Measurements from ENCODE around the gene CLIC5. TPM values are rescaled to one million over a fixed set of nuclear protein-coding genes. Genes with fewer than 3 reads are reported as not detected.

CLIC5 gene
- total and polyA plus RNA-seq, 2 donors = 0.85 to 2.1 TPM

DNA sequence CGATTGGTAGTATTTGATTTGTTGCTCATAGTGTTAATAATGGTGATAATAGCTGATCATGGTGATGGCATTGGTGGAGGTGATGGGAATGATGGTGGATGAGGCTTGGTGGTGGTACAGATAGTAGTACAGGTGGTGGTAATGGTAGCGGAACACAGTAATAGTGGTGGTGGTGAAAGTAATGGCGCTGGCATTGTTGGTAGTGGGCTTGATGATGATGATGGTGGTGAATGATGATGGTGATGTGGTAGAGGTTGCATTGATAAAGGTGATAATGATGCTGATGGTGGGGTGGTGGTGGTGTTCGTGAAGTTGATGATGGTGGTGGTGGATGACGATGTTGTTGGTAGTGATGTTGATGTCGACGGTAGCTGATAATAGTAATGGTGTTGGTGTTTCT lies 24.6 kb upstream of the CLIC5 start:
- no peaks in the 10 kb centered on the region for H3K9me3 ChIP-seq (ENCODE audit: control insufficient read depth in 2 of 2, insufficient read depth in 1 of 2, low read length in 1 of 2)

DNA sequence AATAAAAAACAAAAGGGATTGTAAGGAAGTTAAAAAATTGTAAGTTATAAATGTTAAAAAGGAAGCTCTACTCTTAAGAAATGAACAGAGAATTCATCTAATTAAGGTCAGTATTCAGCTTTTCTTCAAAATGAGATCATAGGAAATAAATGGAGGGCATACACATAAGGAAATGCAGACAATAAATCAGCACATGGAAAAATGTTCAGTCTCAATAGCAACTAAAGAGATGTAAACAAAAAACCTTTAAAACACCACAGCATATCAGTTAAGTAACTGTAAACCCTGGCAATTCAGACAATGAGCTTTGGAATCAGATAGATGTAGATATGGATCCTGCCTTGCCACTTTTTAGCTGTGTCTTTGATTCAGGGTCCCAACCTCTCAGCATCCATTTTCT lies 24.0 kb upstream of the CLIC5 start:
- Histone ChIP-seq H3K4me3 (ENCODE audit: low read length in 2 of 2) (no peak overlapping the region), H3K9me3 (ENCODE audit: control insufficient read depth in 2 of 2, insufficient read depth in 1 of 2, low read length in 1 of 2) (no peaks in the 10 kb centered on the region), H3K36me3 (ENCODE audit: control insufficient read depth in 2 of 2, insufficient read depth in 2 of 2, low read length in 1 of 2) (no peaks in the 10 kb centered on the region), H3K27me3 (ENCODE audit: control insufficient read depth in 2 of 2, insufficient read depth in 1 of 2, low read length in 1 of 2) (no peaks in the 10 kb centered on the region), H3K4me1 (ENCODE audit: control insufficient read depth in 2 of 2, insufficient read depth in 2 of 2, low read length in 2 of 2) (no peaks in the 10 kb centered on the region), H3K27ac (ENCODE audit: low read depth in 1 of 2, low read length in 1 of 2) (no peak overlapping the region)
- no peak for DNase-seq (ENCODE audit: low read depth in 6 of 9, low spot score in 9 of 9)

More for the DNA sequence above, 24.6 kb upstream of the CLIC5 start:
- Histone ChIP-seq H3K4me3 (ENCODE audit: low read length in 2 of 2) (no peak overlapping the region), H3K36me3 (ENCODE audit: control insufficient read depth in 2 of 2, insufficient read depth in 2 of 2, low read length in 1 of 2) (no peaks in the 10 kb centered on the region), H3K4me1 (ENCODE audit: control insufficient read depth in 2 of 2, insufficient read depth in 2 of 2, low read length in 2 of 2) (no peaks in the 10 kb centered on the region), H3K27me3 (ENCODE audit: control insufficient read depth in 2 of 2, insufficient read depth in 1 of 2, low read length in 1 of 2) (no peaks in the 10 kb centered on the region), H3K27ac (ENCODE audit: low read depth in 1 of 2, low read length in 1 of 2) (no peak overlapping the region)
- 98% methylated on average over 7 of the region's 7 CpGs for WGBS
- DNase-seq (ENCODE audit: low read depth in 6 of 9, low spot score in 9 of 9) = no peak

- Histone ChIP-seq H3K9me3 (ENCODE audit: control insufficient read depth in 2 of 2, insufficient read depth in 1 of 2, low read length in 1 of 2) (no peaks in the 10 kb centered on the region), H3K27ac (ENCODE audit: low read depth in 1 of 2, low read length in 1 of 2) (no peak overlapping the region), H3K4me1 (ENCODE audit: control insufficient read depth in 2 of 2, insufficient read depth in 2 of 2, low read length in 2 of 2) (no peaks in the 10 kb centered on the region), H3K4me3 (ENCODE audit: low read length in 2 of 2) (no peak overlapping the region), H3K36me3 (ENCODE audit: control insufficient read depth in 2 of 2, insufficient read depth in 2 of 2, low read length in 1 of 2) (no peaks in the 10 kb centered on the region), H3K27me3 (ENCODE audit: control insufficient read depth in 2 of 2, insufficient read depth in 1 of 2, low read length in 1 of 2) (no peaks in the 10 kb centered on the region)
- 98% methylated on average over 1 of the region's 1 CpG for WGBS
- no peak for DNase-seq (ENCODE audit: low read depth in 6 of 9, low spot score in 9 of 9)
These were observed 21.3 kb upstream of the CLIC5 start for GRCh38 chr6:46036911-46037310.

GRCh38 chr6:46035242-46035641 lies 19.6 kb upstream of the CLIC5 start:
- DNase-seq (ENCODE audit: low read depth in 6 of 9, low spot score in 9 of 9) = no peak
- H3K27me3 ChIP-seq (ENCODE audit: control insufficient read depth in 2 of 2, insufficient read depth in 1 of 2, low read length in 1 of 2) = no peaks in the 10 kb centered on the region
- H3K9me3 ChIP-seq (ENCODE audit: control insufficient read depth in 2 of 2, insufficient read depth in 1 of 2, low read length in 1 of 2) = no peaks in the 10 kb centered on the region
- WGBS = 95% methylated on average over 1 of the region's 1 CpG
- H3K36me3 ChIP-seq (ENCODE audit: control insufficient read depth in 2 of 2, insufficient read depth in 2 of 2, low read length in 1 of 2) = no peaks in the 10 kb centered on the region
- no peak overlapping the region for H3K27ac ChIP-seq (ENCODE audit: low read depth in 1 of 2, low read length in 1 of 2)
- H3K4me3 ChIP-seq (ENCODE audit: low read length in 2 of 2) = no peak overlapping the region
- no peaks in the 10 kb centered on the region for H3K4me1 ChIP-seq (ENCODE audit: control insufficient read depth in 2 of 2, insufficient read depth in 2 of 2, low read length in 2 of 2)

DNA sequence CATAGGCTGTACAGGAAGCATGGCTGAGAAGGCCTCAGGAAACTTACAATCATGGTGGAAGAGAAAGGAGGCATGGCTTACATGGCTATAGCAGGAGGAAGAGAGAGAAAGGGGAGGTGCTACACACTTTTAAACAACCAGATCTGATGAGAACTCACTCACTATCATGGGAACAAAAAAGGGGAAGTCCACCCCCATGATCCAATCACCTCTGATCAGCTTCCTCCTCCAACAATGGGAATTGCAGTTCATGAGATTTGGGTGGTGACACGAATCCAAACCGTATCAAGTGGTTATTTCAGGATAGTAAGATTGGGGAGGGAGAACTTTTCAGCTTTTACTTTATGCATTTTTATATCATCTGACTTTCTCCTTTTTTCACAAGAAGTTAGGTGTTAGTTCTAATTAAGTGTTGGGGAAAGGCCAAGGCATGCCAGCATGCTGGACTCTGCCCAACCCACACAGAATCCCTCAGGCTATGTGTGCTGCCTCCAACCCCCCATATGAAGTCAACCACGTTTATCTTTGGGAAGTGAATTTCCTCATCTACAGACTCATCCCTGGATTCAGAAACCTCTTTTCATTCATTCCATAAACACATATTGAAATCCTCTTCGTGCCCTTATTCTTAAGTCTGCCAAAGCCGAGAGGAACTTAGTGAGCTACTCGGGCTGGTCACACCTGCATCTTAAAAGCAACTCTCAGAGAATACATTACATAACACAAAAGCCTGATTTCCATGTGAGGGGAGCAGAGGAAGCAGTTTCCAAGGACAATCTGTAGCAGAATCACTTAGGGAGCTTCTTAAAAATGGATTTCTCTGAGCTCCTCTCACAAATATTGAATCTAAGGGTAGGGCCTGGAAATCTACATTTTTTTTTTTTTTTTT lies 16.7 kb upstream of the CLIC5 start:
- WGBS = 88% methylated on average over 6 of the region's 6 CpGs
- H3K36me3 ChIP-seq (ENCODE audit: control insufficient read depth in 2 of 2, insufficient read depth in 2 of 2, low read length in 1 of 2) = no peaks in the 10 kb centered on the region
- DNase-seq (ENCODE audit: low read depth in 6 of 9, low spot score in 9 of 9) = no peak
- no peaks in the 10 kb centered on the region for H3K9me3 ChIP-seq (ENCODE audit: control insufficient read depth in 2 of 2, insufficient read depth in 1 of 2, low read length in 1 of 2)
- no peaks in the 10 kb centered on the region for H3K4me1 ChIP-seq (ENCODE audit: control insufficient read depth in 2 of 2, insufficient read depth in 2 of 2, low read length in 2 of 2)
- H3K4me3 ChIP-seq (ENCODE audit: low read length in 2 of 2) = no peak overlapping the region
- no peaks in the 10 kb centered on the region for H3K27me3 ChIP-seq (ENCODE audit: control insufficient read depth in 2 of 2, insufficient read depth in 1 of 2, low read length in 1 of 2)
- H3K27ac ChIP-seq (ENCODE audit: low read depth in 1 of 2, low read length in 1 of 2) = no peak overlapping the region

- H3K4me1 ChIP-seq (ENCODE audit: control insufficient read depth in 2 of 2, insufficient read depth in 2 of 2, low read length in 2 of 2) = no peaks in the 10 kb centered on the region
- WGBS = 100% methylated on average over 1 of the region's 1 CpG
- no peak for DNase-seq (ENCODE audit: low read depth in 6 of 9, low spot score in 9 of 9)
These were observed 13.9 kb upstream of the CLIC5 start for GRCh38 chr6:46029602-46030001.

DNA sequence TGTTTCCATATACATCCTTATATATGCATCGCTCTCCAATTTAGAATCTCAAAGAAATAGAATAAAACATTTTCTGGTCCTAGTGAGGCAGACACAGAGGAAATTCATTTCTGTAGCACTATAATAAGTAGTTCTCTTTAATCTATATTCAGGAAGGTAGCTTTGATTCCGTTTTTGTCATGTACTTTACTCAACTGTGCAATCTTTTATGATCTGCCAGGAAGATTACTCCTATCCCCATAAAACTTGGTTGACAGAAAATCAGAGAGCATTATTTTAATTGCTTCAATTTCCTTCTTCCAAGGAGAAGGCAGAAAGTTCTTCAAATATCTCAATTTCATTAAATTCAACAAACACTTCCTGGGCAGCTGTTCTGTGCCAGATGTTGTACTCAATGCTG lies 10.6 kb upstream of the CLIC5 start:
- Histone ChIP-seq H3K4me3 (ENCODE audit: low read length in 2 of 2) (no peak overlapping the region), H3K36me3 (ENCODE audit: control insufficient read depth in 2 of 2, insufficient read depth in 2 of 2, low read length in 1 of 2) (no peaks in the 10 kb centered on the region), H3K27me3 (ENCODE audit: control insufficient read depth in 2 of 2, insufficient read depth in 1 of 2, low read length in 1 of 2) (no peaks in the 10 kb centered on the region), H3K9me3 (ENCODE audit: control insufficient read depth in 2 of 2, insufficient read depth in 1 of 2, low read length in 1 of 2) (no peaks in the 10 kb centered on the region), H3K27ac (ENCODE audit: low read depth in 1 of 2, low read length in 1 of 2) (no peak overlapping the region), H3K4me1 (ENCODE audit: control insufficient read depth in 2 of 2, insufficient read depth in 2 of 2, low read length in 2 of 2) (no peaks in the 10 kb centered on the region)
- WGBS = 93% methylated on average over 2 of the region's 2 CpGs
- DNase-seq (ENCODE audit: low read depth in 6 of 9, low spot score in 9 of 9) = no peak

More at GRCh38 chr6:46029602-46030001, 13.9 kb upstream of the CLIC5 start:
- Histone ChIP-seq H3K9me3 (ENCODE audit: control insufficient read depth in 2 of 2, insufficient read depth in 1 of 2, low read length in 1 of 2) (no peaks in the 10 kb centered on the region), H3K36me3 (ENCODE audit: control insufficient read depth in 2 of 2, insufficient read depth in 2 of 2, low read length in 1 of 2) (no peaks in the 10 kb centered on the region), H3K4me3 (ENCODE audit: low read length in 2 of 2) (no peak overlapping the region), H3K27me3 (ENCODE audit: control insufficient read depth in 2 of 2, insufficient read depth in 1 of 2, low read length in 1 of 2) (no peaks in the 10 kb centered on the region), H3K27ac (ENCODE audit: low read depth in 1 of 2, low read length in 1 of 2) (no peak overlapping the region)

- Histone ChIP-seq H3K27me3 (ENCODE audit: control insufficient read depth in 2 of 2, insufficient read depth in 1 of 2, low read length in 1 of 2) (no peaks in the 10 kb centered on the region), H3K9me3 (ENCODE audit: control insufficient read depth in 2 of 2, insufficient read depth in 1 of 2, low read length in 1 of 2) (no peaks in the 10 kb centered on the region), H3K27ac (ENCODE audit: low read depth in 1 of 2, low read length in 1 of 2) (no peak overlapping the region), H3K4me3 (ENCODE audit: low read length in 2 of 2) (no peak overlapping the region), H3K36me3 (ENCODE audit: control insufficient read depth in 2 of 2, insufficient read depth in 2 of 2, low read length in 1 of 2) (no peaks in the 10 kb centered on the region), H3K4me1 (ENCODE audit: control insufficient read depth in 2 of 2, insufficient read depth in 2 of 2, low read length in 2 of 2) (no peaks in the 10 kb centered on the region)
- 89% methylated on average over 4 of the region's 4 CpGs for WGBS
- DNase-seq (ENCODE audit: low read depth in 6 of 9, low spot score in 9 of 9) = no peak
These were observed 9.9 kb upstream of the CLIC5 start for GRCh38 chr6:46025573-46025972.

DNA sequence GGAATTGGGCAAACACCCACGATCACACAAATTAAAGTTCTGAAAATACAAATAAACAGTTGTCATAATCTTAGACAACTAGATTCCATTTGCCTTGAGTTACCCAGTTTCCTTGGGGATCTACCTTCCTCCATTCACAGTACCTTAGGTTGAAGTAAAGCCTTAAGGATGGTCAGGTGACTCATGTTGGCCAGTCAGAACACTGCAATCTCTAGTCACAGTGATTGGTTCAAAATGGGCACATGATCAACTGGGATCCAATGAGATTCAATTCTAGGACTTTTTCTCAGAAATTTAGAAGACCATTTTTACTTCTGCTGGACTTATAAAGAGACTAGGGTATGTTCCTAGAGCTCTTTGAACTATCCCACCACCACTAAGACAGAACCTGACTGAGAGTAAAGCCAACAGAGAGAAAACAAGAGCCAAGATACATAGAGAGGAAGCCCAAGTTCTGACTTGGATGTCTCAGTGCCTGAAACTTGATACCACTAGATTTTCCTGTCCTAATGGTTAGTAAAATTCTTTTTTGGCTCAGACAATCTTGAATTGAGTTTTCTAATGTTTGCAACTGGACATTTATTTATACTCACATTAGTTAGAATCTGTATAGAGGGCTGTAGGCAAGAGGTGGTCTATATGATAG lies 8.6 kb upstream of the CLIC5 start:
- Histone ChIP-seq H3K36me3 (ENCODE audit: control insufficient read depth in 2 of 2, insufficient read depth in 2 of 2, low read length in 1 of 2) (no peaks in the 10 kb centered on the region), H3K9me3 (ENCODE audit: control insufficient read depth in 2 of 2, insufficient read depth in 1 of 2, low read length in 1 of 2) (no peaks in the 10 kb centered on the region), H3K4me3 (ENCODE audit: low read length in 2 of 2) (no peak overlapping the region), H3K27me3 (ENCODE audit: control insufficient read depth in 2 of 2, insufficient read depth in 1 of 2, low read length in 1 of 2) (no peaks in the 10 kb centered on the region), H3K4me1 (ENCODE audit: control insufficient read depth in 2 of 2, insufficient read depth in 2 of 2, low read length in 2 of 2) (no peaks in the 10 kb centered on the region), H3K27ac (ENCODE audit: low read depth in 1 of 2, low read length in 1 of 2) (no peak overlapping the region)
- no peak for DNase-seq (ENCODE audit: low read depth in 6 of 9, low spot score in 9 of 9)
- WGBS = 94% methylated on average over 1 of the region's 1 CpG
